PC-9 (cell line): ENCODE results near the gene CES3. TPM values are rescaled to one million over a fixed set of nuclear protein-coding genes. Genes with fewer than 3 reads are reported as not detected.
"Not testable (repeated sequence)": the region's sequence is repeated elsewhere in the genome, so short reads cannot be mapped to it uniquely, and the experiment has no call there.

Experiments used
- BruUV-seq: library from RNA; stranded (reverse); fragments of 400-500 nt; replicated peaks from 2 replicates; lab custom pipeline; 2021; lab: Mats Ljungman, UMichigan
- CTCF ChIA-PET: fragments of 300-600 bp; sonication (Branson Sonifier 250); formaldehyde crosslinking; loops from one replicate; lab custom pipeline; 2022; ENCODE audit warnings: antibody characterized with exemption; lab: Charles Lee
- POLR2A ChIA-PET: fragments of 300-600 bp; sonication (Branson Sonifier 250); formaldehyde crosslinking; loops from one replicate; lab custom pipeline; 2022; ENCODE audit warnings: antibody characterized with exemption; ENCODE audit not compliant: unreplicated experiment; lab: Charles Lee
- DNase-seq, 2 experiments: peaks; one replicate each; pipeline versions ENCODE4 v3.0.0 to v3.0.0-alpha.2; 2015 to 2022; ENCODE audit warnings: mixed read lengths in 1 of 2
- H2AFZ ChIP-seq: fragments of 200-600 bp; sonication (generic); 2 replicates; pipeline ENCODE4 v1.8.1; 2017; ENCODE audit warnings: antibody characterized with exemption
- H3F3A ChIP-seq: fragments of 200-600 bp; sonication (generic); 2 replicates; pipeline ENCODE4 v1.8.1; 2017; ENCODE audit warnings: antibody characterized with exemption, mild to moderate bottlenecking, low read depth; ENCODE audit not compliant: insufficient read depth
- H3K27ac ChIP-seq: fragments of 200-600 bp; sonication (generic); 2 replicates; pipeline ENCODE4 v1.6.1; 2016; ENCODE audit warnings: mixed run types
- H3K27me3 ChIP-seq: fragments of 200-600 bp; sonication (generic); 2 replicates; pipeline ENCODE4 v1.6.1; 2016; ENCODE audit warnings: low read depth, mixed run types; ENCODE audit not compliant: insufficient read depth
- H3K36me3 ChIP-seq: fragments of 200-600 bp; sonication (generic); 2 replicates; pipeline ENCODE4 v1.6.1; 2016; ENCODE audit warnings: low read depth, mixed run types
- H3K4me1 ChIP-seq: fragments of 200-600 bp; sonication (generic); replicated peaks from 2 replicates; pipeline ENCODE4 v1.6.1; 2016; ENCODE audit warnings: mixed run types; ENCODE audit not compliant: insufficient read depth
- H3K4me2 ChIP-seq: fragments of 200-600 bp; sonication (generic); 2 replicates; pipeline ENCODE4 v1.6.1; 2017; ENCODE audit warnings: mixed run types
- H3K4me3 ChIP-seq: fragments of 200-600 bp; sonication (generic); 2 replicates; pipeline ENCODE4 v1.6.1; 2016; ENCODE audit warnings: mixed run types
- H3K79me2 ChIP-seq: fragments of 200-600 bp; sonication (generic); 2 replicates; pipeline ENCODE4 v1.6.1; 2017; ENCODE audit warnings: low read depth, mixed run types
- H3K9me2 ChIP-seq: fragments of 200-600 bp; sonication (generic); 2 replicates; pipeline ENCODE4 v1.8.1; 2017; ENCODE audit warnings: mild to moderate bottlenecking; ENCODE audit not compliant: insufficient read depth
- H3K9me3 ChIP-seq: fragments of 200-600 bp; sonication (generic); 2 replicates; pipeline ENCODE4 v1.8.1; 2016; ENCODE audit warnings: low read depth; ENCODE audit not compliant: insufficient read depth
- H4K20me1 ChIP-seq: fragments of 200-600 bp; sonication (generic); 2 replicates; pipeline ENCODE4 v1.8.1; 2017; ENCODE audit not compliant: insufficient read depth
- EZH2 ChIP-seq: fragments of 200-600 bp; sonication (generic); IDR thresholded peaks from 2 replicates; pipeline ENCODE4 v1.8.0; 2017; ENCODE audit warnings: antibody characterized with exemption, low read depth
- intact Hi-C: fragments of 100-400 bp; cut with micrococcal nuclease; formaldehyde crosslinking; loops from one replicate; pipeline ENCODE4 v1.10.0; 2022; ENCODE audit not compliant: unreplicated experiment
- total RNA-seq: library from RNA; stranded (reverse); gene quantifications from 2 replicates; pipeline ENCODE4 v1.2.3, GENCODE V29; 2021
- TF ChIP-seq, protein P1 (sequence below): fragments of 200-600 bp; sonication (generic); conservative IDR thresholded peaks from 2 replicates; pipeline ENCODE4 v1.6.1; 2017; ENCODE audit warnings: mixed run types, antibody characterized with exemption, mild to moderate bottlenecking, moderate library complexity

The CES3 gene
- total RNA-seq, 1 experiment from 2014 or later: 9.1 TPM

DNA sequence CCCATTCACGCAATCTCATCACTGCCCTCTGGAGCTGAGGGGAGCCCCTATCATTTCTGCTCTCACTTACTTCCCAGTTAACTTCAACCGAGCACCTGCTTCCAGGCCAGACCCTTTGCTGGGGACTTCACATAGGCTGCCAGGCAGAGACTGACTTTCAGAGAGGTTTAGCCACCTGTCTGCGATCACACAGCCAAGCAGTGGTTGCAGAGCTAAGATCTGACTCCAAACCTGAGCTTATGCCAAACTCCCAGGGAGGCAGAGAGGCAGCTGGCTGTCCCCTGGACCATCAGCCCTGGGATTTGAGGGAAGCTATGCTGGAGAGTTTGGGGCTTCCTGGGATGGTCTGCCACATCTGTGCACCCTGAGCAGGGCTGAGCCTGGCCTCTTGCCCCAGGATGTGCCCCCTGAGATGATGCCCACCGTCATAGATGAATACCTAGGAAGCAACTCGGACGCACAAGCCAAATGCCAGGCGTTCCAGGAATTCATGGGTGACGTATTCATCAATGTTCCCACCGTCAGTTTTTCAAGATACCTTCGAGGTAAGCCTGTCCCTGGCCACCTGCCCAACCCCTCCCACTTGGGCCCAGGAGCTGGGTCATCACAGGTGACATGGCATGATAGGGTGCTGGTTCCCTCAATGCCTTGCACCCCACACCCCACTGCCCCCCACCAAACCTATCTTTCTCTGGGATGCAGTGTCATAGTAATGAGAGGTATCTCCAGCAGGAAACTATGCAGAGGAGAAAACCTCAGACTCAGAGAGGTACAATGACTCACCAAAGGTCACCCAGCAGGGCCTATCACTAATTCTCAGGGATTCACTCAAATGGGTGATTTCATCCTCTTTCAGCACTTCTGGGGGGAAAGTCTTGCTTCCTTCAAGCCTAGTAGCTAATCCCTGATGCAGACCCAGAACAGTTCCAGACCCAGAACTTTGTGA is 10.0 kb downstream of the CES3 start:
- Histone ChIP-seq H3K79me2 (no peaks in the 10 kb centered on the region), H3K9me2 (no peaks in the 10 kb centered on the region), H3K4me2 (peak overlapping the region; percentile 9), H4K20me1 (no peaks in the 10 kb centered on the region), H3K27ac (no peak overlapping the region), H3K4me3 (no peak overlapping the region), H3K36me3 (no peaks in the 10 kb centered on the region), H3K27me3 (no peaks in the 10 kb centered on the region), H3F3A (0 out of 2 replicates have a peak, but pooled peaks cover 3% of the 10 kb centered on the region), H3K4me1 (peaks cover 17% of the 10 kb centered on the region), H3K9me3 (no peaks in the 10 kb centered on the region), H2AFZ (no peak overlapping the region)
- TF ChIP-seq, protein P1, sequence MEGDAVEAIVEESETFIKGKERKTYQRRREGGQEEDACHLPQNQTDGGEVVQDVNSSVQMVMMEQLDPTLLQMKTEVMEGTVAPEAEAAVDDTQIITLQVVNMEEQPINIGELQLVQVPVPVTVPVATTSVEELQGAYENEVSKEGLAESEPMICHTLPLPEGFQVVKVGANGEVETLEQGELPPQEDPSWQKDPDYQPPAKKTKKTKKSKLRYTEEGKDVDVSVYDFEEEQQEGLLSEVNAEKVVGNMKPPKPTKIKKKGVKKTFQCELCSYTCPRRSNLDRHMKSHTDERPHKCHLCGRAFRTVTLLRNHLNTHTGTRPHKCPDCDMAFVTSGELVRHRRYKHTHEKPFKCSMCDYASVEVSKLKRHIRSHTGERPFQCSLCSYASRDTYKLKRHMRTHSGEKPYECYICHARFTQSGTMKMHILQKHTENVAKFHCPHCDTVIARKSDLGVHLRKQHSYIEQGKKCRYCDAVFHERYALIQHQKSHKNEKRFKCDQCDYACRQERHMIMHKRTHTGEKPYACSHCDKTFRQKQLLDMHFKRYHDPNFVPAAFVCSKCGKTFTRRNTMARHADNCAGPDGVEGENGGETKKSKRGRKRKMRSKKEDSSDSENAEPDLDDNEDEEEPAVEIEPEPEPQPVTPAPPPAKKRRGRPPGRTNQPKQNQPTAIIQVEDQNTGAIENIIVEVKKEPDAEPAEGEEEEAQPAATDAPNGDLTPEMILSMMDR: no peak
- TF ChIP-seq EZH2: no peak
- intact Hi-C loops: no loop called here
- BruUV-seq: no TSS peak
- POLR2A ChIA-PET: interaction anchor here (0.5 kb wide), 2 partner anchors 242 to 460 kb away, joined by 3 to 10 read pairs; partner anchors contain the start of gene HSD11B2
- DNase-seq: peak; percentile 63 to 67
- CTCF ChIA-PET: no interaction called here

DNA sequence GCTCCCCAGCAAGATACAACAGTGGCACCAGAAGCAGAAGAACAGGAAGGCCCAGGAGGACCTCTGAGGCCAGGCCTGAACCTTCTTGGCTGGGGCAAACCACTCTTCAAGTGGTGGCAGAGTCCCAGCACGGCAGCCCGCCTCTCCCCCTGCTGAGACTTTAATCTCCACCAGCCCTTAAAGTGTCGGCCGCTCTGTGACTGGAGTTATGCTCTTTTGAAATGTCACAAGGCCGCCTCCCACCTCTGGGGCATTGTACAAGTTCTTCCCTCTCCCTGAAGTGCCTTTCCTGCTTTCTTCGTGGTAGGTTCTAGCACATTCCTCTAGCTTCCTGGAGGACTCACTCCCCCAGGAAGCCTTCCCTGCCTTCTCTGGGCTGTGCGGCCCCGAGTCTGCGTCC is 11.9 kb downstream of the CES3 start:
- Histone ChIP-seq H3K9me3 (no peaks in the 10 kb centered on the region), H3K9me2 (no peaks in the 10 kb centered on the region), H3K4me1 (peaks cover 17% of the 10 kb centered on the region), H3F3A (no peaks in the 10 kb centered on the region), H3K79me2 (no peaks in the 10 kb centered on the region), H3K36me3 (no peaks in the 10 kb centered on the region), H3K4me2 (no peak overlapping the region), H2AFZ (no peak overlapping the region), H3K27me3 (no peaks in the 10 kb centered on the region), H3K27ac (no peak overlapping the region), H4K20me1 (no peaks in the 10 kb centered on the region), H3K4me3 (no peak overlapping the region)
- no TSS peak for BruUV-seq
- TF ChIP-seq, protein P1: no peak
- TF ChIP-seq EZH2: no peak
- CTCF ChIA-PET: no interaction called here
- POLR2A ChIA-PET: no interaction called here
- DNase-seq: no peak
- intact Hi-C loops: no loop called here

DNA sequence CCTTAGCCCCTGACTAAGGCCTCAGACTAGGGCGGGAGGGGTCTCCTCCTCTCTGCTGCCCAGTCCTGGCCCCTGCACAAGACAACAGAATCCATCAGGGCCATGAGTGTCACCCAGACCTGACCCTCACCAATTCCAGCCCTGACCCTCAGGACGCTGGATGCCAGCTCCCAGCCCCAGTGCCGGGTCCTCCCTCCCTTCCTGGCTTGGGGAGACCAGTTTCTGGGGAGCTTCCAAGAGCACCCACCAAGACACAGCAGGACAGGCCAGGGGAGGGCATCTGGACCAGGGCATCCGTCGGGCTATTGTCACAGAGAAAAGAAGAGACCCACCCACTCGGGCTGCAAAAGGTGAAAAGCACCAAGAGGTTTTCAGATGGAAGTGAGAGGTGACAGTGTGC is 12.7 kb downstream of the CES3 start:
- peaks cover 17% of the 10 kb centered on the region for H3K4me1 ChIP-seq
- intact Hi-C loops: no loop called here
- POLR2A ChIA-PET: interaction anchor here (0.5 kb wide), 1 partner anchor 144 kb away, joined by 16 read pairs; no protein-coding TSS in a partner anchor

DNA sequence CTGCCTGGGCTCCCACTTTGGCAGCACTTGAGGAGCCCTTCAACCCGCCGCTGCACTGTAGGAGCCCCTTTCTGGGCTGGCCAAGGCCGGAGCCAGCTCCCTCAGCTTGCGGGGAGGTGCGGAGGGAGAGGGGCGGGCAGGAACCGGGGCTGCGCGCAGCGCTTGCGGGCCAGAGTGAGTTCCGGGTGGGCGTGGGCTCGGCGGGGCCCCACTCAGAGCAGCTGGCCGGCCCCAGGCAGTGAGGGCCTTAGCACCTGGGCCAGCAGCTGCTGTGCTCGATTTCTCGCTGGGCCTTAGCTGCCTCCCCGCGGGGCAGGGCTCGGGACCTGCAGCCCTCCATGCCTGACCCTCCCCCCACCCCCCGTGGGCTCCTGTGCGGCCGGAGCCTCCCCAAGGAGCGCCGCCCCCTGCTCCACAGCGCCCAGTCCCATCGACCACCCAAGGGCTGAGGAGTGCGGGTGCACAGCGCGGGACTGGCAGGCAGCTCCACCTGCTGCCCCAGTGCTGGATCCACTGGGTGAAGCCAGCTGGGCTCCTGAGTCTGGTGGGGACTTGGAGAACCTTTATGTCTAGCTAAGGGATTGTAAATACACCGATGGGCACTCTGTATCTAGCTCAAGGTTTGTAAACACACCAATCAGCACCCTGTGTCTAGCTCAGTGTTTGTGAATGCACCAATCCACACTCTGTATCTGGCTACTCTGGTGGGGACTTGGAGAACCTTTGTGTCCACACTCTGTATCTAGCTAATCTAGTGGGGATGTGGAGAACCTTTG is 13.3 kb downstream of the CES3 start:
- H3K79me2 ChIP-seq, H3K4me2 ChIP-seq, intact Hi-C loops, BruUV-seq, DNase-seq, H3F3A ChIP-seq, H3K4me3 ChIP-seq, H3K9me3 ChIP-seq, H3K27me3 ChIP-seq, H4K20me1 ChIP-seq, H3K9me2 ChIP-seq, H3K27ac ChIP-seq, H3K36me3 ChIP-seq, H2AFZ ChIP-seq: not testable (repeated sequence)
- peaks cover 17% of the 10 kb centered on the region for H3K4me1 ChIP-seq
- ChIA-PET POLR2A (interaction anchor here (0.5 kb wide), 1 partner anchor 144 kb away, joined by 16 read pairs; no protein-coding TSS in a partner anchor), CTCF (interaction anchor here (0.5 to 0.7 kb wide), 3 partner anchors 8 to 119 kb away, joined by 3 to 5 read pairs (median 3); no protein-coding TSS in a partner anchor)

More for the DNA sequence above, 12.7 kb downstream of the CES3 start:
- Histone ChIP-seq H3K27me3 (no peaks in the 10 kb centered on the region), H3K27ac (no peak overlapping the region), H3K4me2 (no peak overlapping the region), H3K79me2 (no peaks in the 10 kb centered on the region), H3K9me3 (no peaks in the 10 kb centered on the region), H3F3A (no peaks in the 10 kb centered on the region), H2AFZ (no peak overlapping the region), H3K4me3 (no peak overlapping the region), H3K9me2 (no peaks in the 10 kb centered on the region), H4K20me1 (no peaks in the 10 kb centered on the region), H3K36me3 (no peaks in the 10 kb centered on the region)
- CTCF ChIA-PET: interaction anchor here (0.5 kb wide), 1 partner anchor 8 kb away, joined by 3 read pairs; no protein-coding TSS in a partner anchor
- TF ChIP-seq, protein P1: no peak
- no peak for DNase-seq
- no TSS peak for BruUV-seq
